HepG2 (cell line): Measurements from ENCODE around the gene SPAG8. TPM values are rescaled to one million over a fixed set of nuclear protein-coding genes. Genes with fewer than 3 reads are reported as not detected.

Experiments
- AHDC1 ChIP-seq: sonication (generic); formaldehyde crosslinking; IDR thresholded peaks from 2 replicates; pipeline ENCODE4 v1.5.1; 2020; ENCODE audit warnings: mild to moderate bottlenecking, missing genetic modification reagents, borderline replicate concordance
- CCAR2 ChIP-seq: fragments of 200-400 bp; formaldehyde crosslinking; optimal IDR thresholded peaks from 2 replicates; pipeline ENCODE3; 2018; ENCODE audit warnings: low read depth, mild to moderate bottlenecking, low read length, moderate library complexity
- CENPX ChIP-seq: sonication (generic); formaldehyde crosslinking; IDR thresholded peaks from 2 replicates; pipeline ENCODE4 v1.9.0; 2021; ENCODE audit warnings: mild to moderate bottlenecking, missing genetic modification reagents, moderate library complexity
- DRAP1 ChIP-seq: IDR thresholded peaks from 2 replicates; pipeline ENCODE4 v1.6.1; 2016; ENCODE audit warnings: missing genetic modification reagents, missing compliant biosample characterization
- HIVEP1 ChIP-seq: sonication (generic); formaldehyde crosslinking; IDR thresholded peaks from 2 replicates; pipeline ENCODE4 v1.4.0; 2020; ENCODE audit warnings: mild to moderate bottlenecking, missing genetic modification reagents
- HNF1B ChIP-seq: sonication (generic); formaldehyde crosslinking; IDR thresholded peaks from 2 replicates; pipeline ENCODE4 v1.5.1; 2020; ENCODE audit warnings: mild to moderate bottlenecking, moderate library complexity, missing genetic modification reagents
- MATR3 ChIP-seq: sonication (generic); formaldehyde crosslinking; IDR thresholded peaks from 2 replicates; pipeline ENCODE4 v1.4.0; 2020; ENCODE audit warnings: missing genetic modification reagents
- MAX ChIP-seq: IDR thresholded peaks from 2 replicates; pipeline ENCODE4 v1.6.1; 2012; ENCODE audit warnings: inconsistent platforms
- TEAD3 ChIP-seq: optimal IDR thresholded peaks from 2 replicates; pipeline ENCODE3; 2016; ENCODE audit warnings: borderline replicate concordance
- YY1 ChIP-seq: IDR thresholded peaks from 2 replicates; pipeline ENCODE4 v1.6.1; 2011; ENCODE audit warnings: low read length, low read depth, moderate library complexity, mild to moderate bottlenecking; ENCODE audit not compliant: insufficient read depth, insufficient replicate concordance
- ZBED4 ChIP-seq: sonication (generic); formaldehyde crosslinking; IDR thresholded peaks from 2 replicates; pipeline ENCODE4 v1.4.0; 2020; ENCODE audit warnings: missing genetic modification reagents, borderline replicate concordance
- ZBTB7B ChIP-seq: sonication (generic); formaldehyde crosslinking; IDR thresholded peaks from 2 replicates; pipeline ENCODE4 v1.4.0; 2020; ENCODE audit warnings: missing genetic modification reagents
- ZNF160 ChIP-seq: sonication (generic); formaldehyde crosslinking; IDR thresholded peaks from 2 replicates; pipeline ENCODE4 v1.8.0; 2022; ENCODE audit warnings: mild to moderate bottlenecking, inconsistent platforms, missing genetic modification reagents
- ZNF513 ChIP-seq: sonication (generic); formaldehyde crosslinking; conservative IDR thresholded peaks from 2 replicates; pipeline ENCODE4 v1.5.0; 2020; ENCODE audit warnings: missing genetic modification reagents
- ZNF629 ChIP-seq: sonication (generic); formaldehyde crosslinking; conservative IDR thresholded peaks from 2 replicates; pipeline ENCODE4 v1.5.0; 2020; ENCODE audit warnings: missing genetic modification reagents
- polyA plus RNA-seq, 8 experiments: library from polyadenylated mRNA; depleted of rRNA in 3 of 8; stranded (reverse) in 7 of 8; unstranded in 1 of 8; fragments of >200 nt; fragmentation: Illumina TruSeq in 4 of 8; extraction: Trizol in 4 of 8; gene quantifications; 2 replicates each; pipeline versions ENCODE4 v1.2.1 to v1.2.3, GENCODE V29; 2011 to 2016; ENCODE audit warnings: low read depth in 4 of 8, missing spikeins in 1 of 8, mixed read lengths in 1 of 8; ENCODE audit not compliant: insufficient read depth in 1 of 8
- total RNA-seq, 5 experiments: library from RNA; depleted of rRNA; stranded (reverse); fragments of >200 nt; fragmentation: Illumina TruSeq; extraction: Trizol; gene quantifications; 2 replicates each; pipeline ENCODE4 v1.2.3, GENCODE V29; 2016; ENCODE audit warnings: low read depth in 1 of 5

Gene SPAG8
- total and polyA plus RNA-seq, 2 of the 13 experiments (the other 11 are each of a cell fraction or from before 2014, with no cell fraction given) = 0.18 to 0.27 TPM

- TF ChIP-seq HNF1B (CRISPR knock-in tag) (peak; percentile 53; the same call in 1 of the 2 replicates), MATR3 (CRISPR knock-in tag) (no peak), CENPX (CRISPR knock-in tag) (no peak), HIVEP1 (CRISPR knock-in tag) (no peak), ZNF513 (CRISPR knock-in tag) (no peak), ZBTB7B (CRISPR knock-in tag) (0 out of 2 replicates have a peak, but pooled peaks have one; percentile 40), DRAP1 (CRISPR knock-in tag) (no peak; the same call in 1 of the 2 replicates), CCAR2 (no peak), YY1 (peak; percentile 73), AHDC1 (CRISPR knock-in tag) (no peak), ZBED4 (CRISPR knock-in tag) (0 out of 2 replicates have a peak, but pooled peaks have one; percentile 40), TEAD3 (CRISPR knock-in tag) (peak; percentile 77), ZNF160 (0 out of 2 replicates have a peak, but pooled peaks have one; percentile 43), ZNF629 (CRISPR knock-in tag) (no peak), MAX (peak; percentile 73)
Measured at GRCh38 chr9:35812025-35812602, at the start of gene SPAG8 (continued).
